ENCODE results near the gene SMIM45.

The SMIM45 gene

GRCh38 chr22:41917375-41917902, 34.5 kb upstream of the SMIM45 start:
- TF ChIP-seq POLR2AphosphoS5 (IDR thresholded peaks at IDR 0.05) (no peak), CTCF (IDR thresholded peaks at IDR 0.05) (no peak), POLR2A (IDR thresholded peaks at IDR 0.05) (no peak)

GRCh38 chr22:41917903-41918791, 33.8 kb upstream of the SMIM45 start:
- H3K9me3 ChIP-seq = no peaks in the 10 kb centered on the region

More at GRCh38 chr22:41917375-41917902, 34.5 kb upstream of the SMIM45 start:
- Histone ChIP-seq H3K36me3 (no peaks in the 10 kb centered on the region), H3K27me3 (peaks cover 21 to 49% of the 10 kb centered on the region in 2 donors), H3K27ac (no peak overlapping the region), H3K4me1 (peaks cover 0 to 9% of the 10 kb centered on the region in 2 donors), H3K4me3 (no peak overlapping the region), H3K9me3 (no peaks in the 10 kb centered on the region)
- no peak for DNase-seq (ENCODE audit: low spot score in 2 of 2)
- intact Hi-C loops (cut with DNase I; ENCODE audit: low total_unique reads) = no loop called here

GRCh38 chr22:41919357-41920224, 32.4 kb upstream of the SMIM45 start:
- Histone ChIP-seq H3K27ac (peak overlapping the region in 1 of 2 donors; percentile 2), H3K4me1 (peaks cover 0 to 9% of the 10 kb centered on the region in 2 donors), H3K27me3 (peaks cover 9 to 30% of the 10 kb centered on the region in 2 donors), H3K36me3 (no peaks in the 10 kb centered on the region), H3K9me3 (no peaks in the 10 kb centered on the region), H3K4me3 (peak overlapping the region; percentile 33 to 83 (median 61))
- TF ChIP-seq CTCF (IDR thresholded peaks at IDR 0.05) (no peak), POLR2A (IDR thresholded peaks at IDR 0.05) (no peak), POLR2AphosphoS5 (IDR thresholded peaks at IDR 0.05) (no peak)
- intact Hi-C loops (cut with DNase I; ENCODE audit: low total_unique reads) = no loop called here
- DNase-seq (ENCODE audit: low spot score in 2 of 2) = peak in 1 of 2 donors; percentile 41

More at GRCh38 chr22:41917903-41918791, 33.8 kb upstream of the SMIM45 start:
- Histone ChIP-seq H3K4me3 (no peak overlapping the region), H3K36me3 (no peaks in the 10 kb centered on the region), H3K4me1 (peaks cover 0 to 9% of the 10 kb centered on the region in 2 donors), H3K27ac (no peak overlapping the region), H3K27me3 (peaks cover 18 to 42% of the 10 kb centered on the region in 2 donors)
- intact Hi-C loops (cut with DNase I; ENCODE audit: low total_unique reads) = no loop called here
- TF ChIP-seq POLR2AphosphoS5 (IDR thresholded peaks at IDR 0.05) = no peak
- no peak for TF ChIP-seq CTCF (IDR thresholded peaks at IDR 0.05)
- no peak for TF ChIP-seq POLR2A (IDR thresholded peaks at IDR 0.05)
- DNase-seq (ENCODE audit: low spot score in 2 of 2) = no peak

- DNase-seq (ENCODE audit: low spot score in 2 of 2) = no peak
- Histone ChIP-seq H3K4me1 (peaks cover 0 to 4% of the 10 kb centered on the region in 2 donors), H3K9me3 (no peaks in the 10 kb centered on the region), H3K27me3 (peaks cover 6 to 25% of the 10 kb centered on the region in 2 donors), H3K36me3 (no peaks in the 10 kb centered on the region), H3K27ac (peak overlapping the region in 1 of 2 donors; percentile 2), H3K4me3 (peak overlapping the region; percentile 33 to 83 (median 61))
- intact Hi-C loops (cut with DNase I; ENCODE audit: low total_unique reads) = no loop called here
- TF ChIP-seq POLR2A (IDR thresholded peaks at IDR 0.05) = no peak
- TF ChIP-seq POLR2AphosphoS5 (IDR thresholded peaks at IDR 0.05) = no peak
- no peak for TF ChIP-seq CTCF (IDR thresholded peaks at IDR 0.05)
Measured at GRCh38 chr22:41920271-41920976, 31.5 kb upstream of the SMIM45 start.

All from breast epithelium (tissue), 4 donors.